GM21360 (cell line): ENCODE data around the gene SELENOO.

Experiments used
- ATAC-seq: cut with Tn5 transposase; IDR thresholded peaks from one replicate; pipeline ENCODE4 v1.9.1; 2021; ENCODE audit warnings: mild to moderate bottlenecking, moderate library complexity; ENCODE audit not compliant: unreplicated experiment

The SELENOO gene

GRCh38 chr22:50171319-50171964, 29.4 kb upstream of the SELENOO start:
- no peak for ATAC-seq

DNA sequence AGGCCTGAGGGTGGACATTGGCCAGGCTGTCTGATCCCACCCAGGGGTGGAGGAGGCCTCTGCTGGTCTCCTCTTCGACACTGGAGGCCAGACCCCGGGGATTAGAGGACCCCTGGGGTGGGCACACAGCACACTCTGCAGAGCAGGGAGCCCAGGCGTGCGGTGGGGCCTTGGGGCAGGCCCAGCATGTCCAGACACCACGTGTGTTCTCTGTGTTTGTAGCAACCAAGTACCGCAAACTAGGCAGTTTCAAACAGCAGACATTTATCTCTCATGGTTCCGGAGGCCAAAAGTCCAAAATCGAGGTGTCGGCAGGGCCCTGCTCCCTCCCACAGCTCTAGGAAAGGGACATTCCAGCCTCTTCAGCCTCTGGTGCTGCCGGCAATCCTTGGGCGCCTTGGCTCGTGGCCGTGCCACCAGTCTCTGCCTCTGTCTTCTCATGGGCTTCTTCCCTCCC, 28.8 kb upstream of the SELENOO start:
- ATAC-seq, result no peak

- no peak for ATAC-seq
These were observed 27.4 kb upstream of the SELENOO start for GRCh38 chr22:50173311-50173982.

DNA sequence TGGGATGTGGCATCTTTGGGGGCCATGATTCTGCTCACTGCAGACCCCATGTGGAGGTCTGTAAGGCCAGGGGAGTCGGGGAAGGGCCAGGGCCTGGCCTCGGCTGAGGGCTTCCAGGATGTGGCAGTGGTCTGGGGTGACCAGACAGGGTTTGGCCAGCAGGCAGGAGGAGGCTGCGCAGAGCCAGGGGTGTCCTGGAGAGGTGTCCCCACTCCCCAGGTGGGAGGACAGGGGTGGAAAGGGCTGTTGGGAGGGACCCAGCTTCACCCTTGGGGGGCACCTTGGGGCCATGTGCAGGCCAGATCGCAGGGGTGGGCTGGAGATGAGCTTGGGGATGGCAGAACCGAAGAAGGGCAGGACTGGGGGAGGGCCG, 26.8 kb upstream of the SELENOO start:
- no peak for ATAC-seq

DNA sequence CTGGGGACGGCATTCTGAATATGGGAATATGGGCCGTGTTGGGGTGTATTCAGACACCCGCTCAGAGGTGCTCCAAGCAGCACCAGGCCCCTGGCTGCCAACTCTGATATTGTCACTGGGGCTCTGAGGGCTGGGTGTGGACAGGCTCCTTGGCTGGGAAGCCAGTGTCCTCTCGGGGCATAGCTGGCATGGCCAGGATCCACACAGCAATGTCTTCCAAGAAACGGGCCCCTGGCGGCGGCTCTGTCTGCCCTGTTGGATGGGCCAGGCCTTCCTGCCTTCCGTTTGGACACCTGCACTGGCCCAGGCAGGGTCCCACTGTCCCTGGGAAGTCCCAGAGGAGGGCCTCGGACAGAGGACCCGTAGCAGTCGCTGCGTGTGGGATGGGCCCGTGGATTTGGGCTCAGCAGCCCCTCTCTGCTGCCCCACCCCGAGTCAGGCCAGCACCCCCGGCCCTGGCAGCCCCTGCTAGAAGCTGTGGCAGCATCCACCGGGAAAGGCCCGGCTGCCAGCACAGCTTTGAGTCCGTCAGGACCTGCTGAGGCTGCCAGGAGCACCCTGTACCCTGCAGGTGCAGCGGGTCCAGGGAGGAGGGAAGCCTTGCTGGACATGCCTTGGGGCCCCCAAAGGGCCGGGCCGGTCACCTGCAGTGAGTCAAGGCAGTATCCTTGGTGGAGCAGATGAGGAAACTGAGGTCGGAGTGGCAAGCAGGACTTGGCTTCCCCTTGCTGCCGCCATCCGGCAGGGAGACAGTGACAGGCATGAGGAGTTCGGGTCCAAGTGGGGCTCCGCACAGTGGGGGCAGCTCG, 26.2 kb upstream of the SELENOO start:
- ATAC-seq, result no peak

DNA sequence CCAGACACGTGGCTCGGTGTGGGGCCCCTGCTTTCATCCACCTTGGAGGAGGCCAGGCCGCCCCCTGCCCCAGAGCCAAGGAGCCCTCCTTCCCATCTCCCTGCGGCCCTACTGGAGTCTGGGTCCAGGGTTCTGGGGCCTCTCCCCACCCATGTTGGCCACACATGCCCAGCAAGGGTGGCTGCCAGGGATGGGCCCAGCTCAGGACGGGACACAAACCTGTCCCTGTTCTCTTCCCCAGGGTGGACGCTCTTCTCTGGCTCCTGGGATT, 25.7 kb upstream of the SELENOO start:
- no peak for ATAC-seq

DNA sequence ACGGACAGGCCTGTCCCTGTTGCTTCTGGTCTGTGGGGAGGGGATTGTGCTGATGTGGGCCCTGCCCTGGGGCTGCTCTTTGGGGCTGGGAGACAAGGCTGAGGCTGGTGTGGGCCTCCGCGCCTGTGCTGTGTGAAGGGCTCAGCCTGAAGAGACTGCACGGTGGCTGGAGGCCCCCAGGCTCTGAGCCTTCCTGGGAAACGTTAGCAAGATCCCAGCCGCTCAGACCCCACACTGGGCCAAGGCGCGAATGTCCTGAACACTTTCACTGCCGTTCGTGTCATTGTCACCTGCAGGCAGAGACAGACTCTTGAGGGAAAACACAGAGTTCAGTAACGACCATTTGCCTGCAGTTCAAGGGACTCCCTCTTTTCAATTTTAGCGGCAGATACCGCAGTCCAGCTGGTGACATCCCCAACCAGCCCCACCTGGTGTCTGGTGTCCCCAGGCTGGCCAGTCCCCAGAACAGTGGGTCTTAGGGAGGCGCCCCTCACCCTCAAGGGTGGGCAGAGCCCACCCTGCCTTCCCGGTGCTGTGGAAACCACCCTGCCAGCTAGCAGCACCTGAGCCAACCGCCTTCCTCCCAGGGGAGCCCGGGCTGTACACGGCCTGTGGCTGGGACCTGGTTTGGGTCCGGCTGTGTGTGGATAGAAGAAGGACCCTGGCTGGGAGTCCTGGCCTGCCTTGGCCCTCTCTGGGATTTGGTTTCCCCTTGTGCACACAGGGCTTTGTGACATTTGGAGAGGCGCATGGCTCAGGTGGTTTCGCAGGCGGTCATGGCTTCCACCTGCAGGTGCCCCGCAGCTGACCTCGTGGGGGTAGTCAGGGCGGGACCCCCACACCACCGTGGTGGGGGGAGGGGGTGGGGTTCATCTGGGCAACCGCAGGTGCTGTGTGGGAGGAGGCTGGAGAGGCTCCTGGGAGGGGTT, 24.6 kb upstream of the SELENOO start:
- ATAC-seq, result no peak

- ATAC-seq, result no peak
These were observed 23.8 kb upstream of the SELENOO start for GRCh38 chr22:50176850-50177536.

GRCh38 chr22:50177537-50178470, 23.0 kb upstream of the SELENOO start:
- ATAC-seq, result no peak

GRCh38 chr22:50178471-50178864, 22.3 kb upstream of the SELENOO start:
- no peak for ATAC-seq

DNA sequence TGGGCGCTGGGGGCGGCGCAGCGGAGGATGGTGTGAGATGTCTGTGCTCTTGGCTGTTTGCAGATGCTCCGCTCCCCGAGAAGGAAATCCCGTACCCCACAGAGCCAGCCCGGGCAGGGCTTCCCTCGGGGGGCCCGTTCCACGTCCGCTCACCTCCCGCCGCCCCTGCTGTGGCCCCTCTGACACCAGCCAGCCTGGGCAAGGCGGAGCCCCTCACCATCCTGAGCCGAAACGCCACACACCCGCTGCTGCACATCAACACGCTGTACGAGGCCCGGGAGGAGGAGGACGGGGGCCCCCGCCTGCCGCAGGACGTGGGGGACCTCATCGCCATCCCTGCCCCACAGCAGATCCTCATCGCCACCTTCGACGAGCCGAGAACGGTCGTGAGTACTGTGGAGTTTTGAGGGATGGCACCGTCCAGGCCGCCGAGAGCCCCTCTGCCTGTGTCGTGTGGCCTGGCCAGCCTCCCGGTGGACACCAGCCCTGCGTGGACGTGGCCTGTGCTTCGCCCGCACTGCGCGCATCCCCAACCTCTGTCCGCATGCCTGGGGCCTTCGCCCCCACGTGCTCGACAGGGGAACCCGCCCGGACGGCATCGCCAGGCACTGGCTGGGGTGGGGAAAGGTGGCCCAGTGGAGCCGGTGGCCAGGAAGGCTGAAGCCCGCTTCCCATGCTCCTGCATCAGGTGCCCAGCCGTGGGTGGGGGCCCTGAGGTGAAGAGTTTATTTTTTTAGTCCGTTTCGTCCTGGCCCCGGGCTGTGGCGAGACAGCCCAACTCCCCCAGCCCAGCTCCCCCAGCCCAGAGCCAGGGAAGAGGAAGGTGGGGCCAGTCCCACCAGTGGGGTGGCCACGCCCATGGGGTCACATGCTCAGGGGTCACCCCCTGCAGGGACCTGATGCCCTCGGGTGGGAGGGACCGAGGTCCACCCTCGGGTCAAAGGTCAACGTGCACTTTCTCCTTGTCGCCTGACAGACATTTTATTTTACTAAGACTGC, 21.6 kb upstream of the SELENOO start:
- ATAC-seq, result no peak

DNA sequence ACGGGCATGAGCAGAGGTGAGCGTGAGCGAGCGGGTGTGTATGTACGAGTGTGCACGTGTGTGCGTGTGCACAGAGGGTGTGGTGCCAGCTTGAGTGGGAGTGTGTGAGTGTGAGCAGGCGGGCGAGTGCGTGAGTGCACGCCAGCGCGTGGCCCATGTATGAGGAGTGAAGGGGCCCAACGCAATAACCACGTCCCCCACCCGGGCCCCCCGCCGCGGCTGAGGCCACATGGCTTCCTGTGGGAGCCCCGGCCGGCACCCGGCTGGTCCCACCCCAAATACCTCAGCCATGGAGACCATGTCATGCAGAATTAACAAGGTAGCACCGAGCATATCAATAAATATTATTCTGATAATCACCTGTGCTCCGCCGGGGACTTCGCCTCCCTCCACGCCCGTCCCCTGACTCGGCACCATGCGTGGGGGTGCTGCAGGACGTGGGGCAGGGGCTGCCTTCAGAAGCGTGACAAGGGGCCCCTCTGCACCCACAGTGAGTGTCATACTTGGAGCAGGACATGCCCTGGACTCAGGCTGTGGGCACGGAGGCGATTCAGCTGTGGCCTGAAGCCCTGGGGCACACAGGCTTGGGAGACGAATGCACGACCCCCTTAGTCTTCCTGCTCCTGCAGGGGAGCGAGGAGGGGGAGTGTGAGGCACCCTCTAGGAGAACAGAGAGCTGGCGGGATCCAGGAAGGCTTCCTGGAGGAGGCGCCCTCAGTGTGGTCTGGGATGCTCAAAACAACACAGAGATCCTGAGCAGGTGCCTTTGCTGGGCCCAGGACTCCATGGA, 20.7 kb upstream of the SELENOO start:
- no peak for ATAC-seq

DNA sequence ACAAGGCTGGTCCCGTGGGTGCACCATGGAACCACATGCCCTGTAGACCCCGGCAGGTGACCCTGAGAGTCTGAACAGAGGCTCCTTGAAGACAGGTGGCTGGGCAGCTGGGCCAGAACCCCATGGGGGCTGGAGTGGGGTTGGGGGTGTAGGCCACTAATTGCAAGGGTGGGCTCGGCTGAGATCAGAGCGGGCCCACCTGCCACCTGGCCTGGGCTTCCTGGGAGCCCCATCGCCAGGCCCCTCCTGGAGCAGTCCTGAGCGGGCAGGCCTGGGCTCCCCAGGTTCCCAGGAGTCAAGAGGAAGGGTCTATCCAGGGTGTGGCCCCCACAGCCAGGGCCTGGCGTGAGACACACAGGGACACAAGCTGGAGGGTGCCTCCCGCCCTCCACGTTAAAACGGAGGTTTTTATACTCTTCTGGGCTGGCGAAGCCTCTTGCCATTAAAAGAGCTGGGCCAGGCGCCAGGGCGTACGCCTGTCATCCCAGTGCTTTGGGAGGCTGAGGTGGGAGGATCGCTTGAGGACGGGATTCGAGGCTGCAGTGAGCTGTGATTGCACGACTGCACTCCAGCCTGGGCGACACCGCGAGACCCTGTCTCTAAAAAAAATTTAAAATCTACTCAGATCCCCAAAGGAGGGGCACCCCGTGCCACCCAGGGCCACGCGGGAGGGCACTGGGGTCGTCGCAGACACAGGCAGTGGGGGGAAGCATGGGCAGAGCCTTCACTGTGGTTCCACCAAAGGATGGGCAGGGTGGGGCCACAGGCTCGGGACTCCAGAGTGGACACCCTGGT, 19.9 kb upstream of the SELENOO start:
- ATAC-seq, result no peak

DNA sequence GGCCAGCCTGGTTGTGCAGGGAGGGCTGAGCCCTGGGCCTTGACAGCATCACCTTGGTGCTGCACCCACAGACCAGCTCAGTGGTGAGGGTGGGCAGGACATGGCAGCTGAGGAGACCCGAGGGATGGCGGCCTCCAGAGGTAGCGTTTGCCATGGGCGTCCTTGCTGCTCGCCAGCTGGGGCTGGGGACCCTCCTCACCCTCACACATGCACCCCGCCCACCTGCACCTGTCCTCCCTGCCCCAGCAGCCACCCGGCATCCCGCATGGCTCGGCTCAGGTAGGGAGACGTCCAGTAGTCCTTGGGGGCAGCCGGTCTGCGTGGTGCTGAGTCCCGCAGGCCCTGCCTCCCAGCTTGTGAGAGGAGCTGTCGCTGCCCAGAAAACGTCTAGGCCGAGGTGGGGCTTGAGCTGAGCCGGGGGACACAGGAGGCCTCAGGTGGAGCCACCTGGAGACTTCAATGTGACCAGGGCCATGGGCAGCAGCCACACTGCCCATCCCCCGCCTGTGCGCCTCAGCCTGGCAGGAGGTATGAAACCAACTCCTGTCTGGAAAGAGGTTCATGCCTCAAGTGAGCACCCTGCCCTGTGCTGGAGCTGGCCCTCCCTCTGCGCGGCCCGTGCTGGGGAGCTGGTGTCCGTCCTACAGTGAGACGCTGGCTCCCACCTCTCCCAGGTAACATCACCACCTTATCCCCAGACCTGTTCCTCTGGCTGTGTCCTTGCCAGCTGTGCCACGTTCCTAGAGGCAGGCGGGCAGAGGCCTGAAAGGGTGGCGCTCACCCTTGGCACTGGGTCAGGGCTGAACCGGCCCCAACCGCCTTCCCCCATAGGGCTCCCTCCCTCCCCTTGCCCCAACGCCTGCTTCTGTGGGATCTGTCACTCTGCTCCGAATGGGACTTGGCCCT, 18.4 kb upstream of the SELENOO start:
- ATAC-seq, result no peak

- no peak for ATAC-seq
These were observed 17.5 kb upstream of the SELENOO start for GRCh38 chr22:50183141-50183971.
